Astrocyte of the cerebellum (primary cell): ENCODE data around the gene GNAQ.

Source experiments
- DNase-seq: peaks from one replicate; pipeline ENCODE4 v3.0.0-alpha.2; 2011; ENCODE audit warnings: low read depth
- H3K4me3 ChIP-seq: 2 replicates; pipeline ENCODE4 v1.5.1; 2011; ENCODE audit warnings: mild to moderate bottlenecking, low read depth, low read length, moderate library complexity
- in situ Hi-C: cut with HindIII; loops from 2 replicates; pipeline ENCODE4 v1.10.0; 2017; ENCODE audit warnings: low sequenced_read_pairs
- TF ChIP-seq, protein P1 (sequence below): IDR thresholded peaks from 2 replicates; pipeline ENCODE4 v1.5.1; 2012; ENCODE audit warnings: low read length, low read depth, moderate library complexity, mild to moderate bottlenecking; ENCODE audit errors: missing control alignments

The GNAQ gene

DNA sequence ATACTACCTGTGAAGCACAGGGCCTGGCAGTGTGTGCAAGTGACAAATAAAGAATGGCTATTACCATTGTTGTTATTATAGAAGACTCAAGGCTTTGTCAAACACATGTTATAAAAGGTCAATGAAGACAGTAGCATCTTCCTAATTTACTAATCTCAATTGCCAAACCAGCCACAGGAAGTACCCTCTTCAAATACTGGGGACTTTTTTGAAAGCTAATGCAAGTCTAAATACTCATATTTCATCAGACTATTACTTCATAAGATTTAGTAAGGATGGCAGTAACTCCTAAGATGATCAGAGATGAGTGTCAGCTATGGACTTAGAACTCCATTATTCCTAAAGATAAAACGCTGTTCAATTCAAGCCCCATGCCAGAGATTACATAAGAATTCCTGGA is 43.0 kb downstream of the GNAQ start:
- no peak for DNase-seq
- in situ Hi-C loops = no loop called here
- TF ChIP-seq, protein P1, sequence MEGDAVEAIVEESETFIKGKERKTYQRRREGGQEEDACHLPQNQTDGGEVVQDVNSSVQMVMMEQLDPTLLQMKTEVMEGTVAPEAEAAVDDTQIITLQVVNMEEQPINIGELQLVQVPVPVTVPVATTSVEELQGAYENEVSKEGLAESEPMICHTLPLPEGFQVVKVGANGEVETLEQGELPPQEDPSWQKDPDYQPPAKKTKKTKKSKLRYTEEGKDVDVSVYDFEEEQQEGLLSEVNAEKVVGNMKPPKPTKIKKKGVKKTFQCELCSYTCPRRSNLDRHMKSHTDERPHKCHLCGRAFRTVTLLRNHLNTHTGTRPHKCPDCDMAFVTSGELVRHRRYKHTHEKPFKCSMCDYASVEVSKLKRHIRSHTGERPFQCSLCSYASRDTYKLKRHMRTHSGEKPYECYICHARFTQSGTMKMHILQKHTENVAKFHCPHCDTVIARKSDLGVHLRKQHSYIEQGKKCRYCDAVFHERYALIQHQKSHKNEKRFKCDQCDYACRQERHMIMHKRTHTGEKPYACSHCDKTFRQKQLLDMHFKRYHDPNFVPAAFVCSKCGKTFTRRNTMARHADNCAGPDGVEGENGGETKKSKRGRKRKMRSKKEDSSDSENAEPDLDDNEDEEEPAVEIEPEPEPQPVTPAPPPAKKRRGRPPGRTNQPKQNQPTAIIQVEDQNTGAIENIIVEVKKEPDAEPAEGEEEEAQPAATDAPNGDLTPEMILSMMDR = no peak
- H3K4me3 ChIP-seq = no peak overlapping the region

- TF ChIP-seq, protein P1 = no peak
- no peak for DNase-seq
- no peak overlapping the region for H3K4me3 ChIP-seq
- in situ Hi-C loops = no loop called here
Measured at GRCh38 chr9:77987880-77988525, 43.6 kb downstream of the GNAQ start.

DNA sequence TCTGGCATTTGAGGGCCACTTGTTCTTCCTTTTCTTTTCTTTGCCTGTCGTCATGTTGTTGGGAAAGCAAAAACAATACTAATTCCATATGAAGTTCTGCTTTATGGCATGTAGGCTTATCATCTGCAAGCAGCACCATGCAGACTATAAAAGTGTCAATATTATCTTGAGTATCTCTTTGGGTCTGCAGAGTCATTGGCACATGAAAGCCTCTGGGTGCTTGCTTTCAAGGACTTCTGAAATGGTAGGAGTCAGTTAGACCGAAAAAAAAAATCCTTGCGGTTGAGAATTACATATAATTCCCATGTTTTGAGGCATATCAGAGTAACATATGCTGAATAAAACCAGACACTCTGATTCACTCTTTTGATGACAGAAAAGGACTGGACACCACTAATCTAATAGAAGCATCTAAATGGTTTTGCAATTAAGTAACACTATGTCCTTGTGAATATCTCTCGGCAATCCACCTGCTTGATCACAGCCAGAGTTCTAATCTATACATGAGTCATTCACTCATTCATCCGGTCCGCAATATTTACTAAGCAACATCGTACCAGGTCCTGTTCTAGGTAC is 44.4 kb downstream of the GNAQ start:
- no peak for DNase-seq
- in situ Hi-C loops = no loop called here
- H3K4me3 ChIP-seq = no peak overlapping the region
- TF ChIP-seq, protein P1 = no peak

DNA sequence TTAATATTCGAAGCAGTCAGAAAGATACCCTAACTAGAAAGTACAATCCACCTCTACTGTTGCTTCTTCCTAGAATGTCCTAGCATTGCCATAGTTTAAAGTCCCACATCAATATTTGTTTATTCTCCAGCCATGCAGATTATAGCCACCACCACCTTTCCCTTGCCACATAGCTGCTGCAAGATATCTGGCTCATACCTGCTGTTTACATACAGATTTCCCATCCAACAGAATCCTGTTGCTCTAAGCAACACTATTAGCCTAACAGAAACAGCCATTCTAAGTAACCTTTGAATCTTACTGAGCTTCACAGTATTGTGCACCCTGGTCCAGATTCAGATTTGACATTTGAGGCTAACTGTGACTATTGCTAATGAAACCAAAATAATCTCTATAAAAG is 45.6 kb downstream of the GNAQ start:
- no peak for DNase-seq
- in situ Hi-C loops = no loop called here
- H3K4me3 ChIP-seq = no peak overlapping the region
- TF ChIP-seq, protein P1 = no peak

GRCh38 chr9:77983320-77983662 is 48.3 kb downstream of the GNAQ start:
- H3K4me3 ChIP-seq = no peak overlapping the region
- DNase-seq = no peak
- TF ChIP-seq, protein P1 = no peak
- in situ Hi-C loops = no loop called here

DNA sequence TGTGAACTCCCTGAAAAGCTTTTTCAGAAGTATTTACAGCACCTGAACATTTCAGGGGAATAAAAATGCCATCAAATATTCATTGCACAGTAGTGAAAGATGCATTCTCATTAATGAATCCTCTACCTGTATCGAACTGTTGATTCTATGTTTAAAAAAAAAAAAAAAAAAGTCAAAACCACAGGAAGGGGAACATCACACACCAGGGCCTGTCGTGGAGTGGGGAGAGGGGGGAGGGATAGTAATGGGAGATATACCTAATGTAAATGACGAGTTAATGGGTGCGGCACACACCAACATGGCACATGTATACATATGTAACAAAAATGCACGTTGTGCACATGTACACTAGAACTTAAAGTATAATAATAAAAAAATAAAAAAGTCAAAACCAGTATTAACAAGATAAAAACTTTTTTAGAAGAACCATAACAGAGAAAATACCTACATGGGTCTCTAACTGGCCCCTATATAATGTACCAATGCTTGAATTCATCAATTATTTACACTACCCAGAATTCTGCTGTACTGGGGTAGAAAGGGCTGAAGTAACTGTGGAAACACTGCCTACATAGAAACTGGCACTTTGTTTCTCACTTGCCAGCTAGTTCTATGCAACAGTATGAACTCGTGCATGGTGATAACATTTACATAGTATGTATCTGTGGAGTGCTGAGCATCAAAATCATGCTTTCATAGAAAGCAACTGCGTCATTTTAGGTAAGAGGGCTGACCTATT is 48.9 kb downstream of the GNAQ start:
- no peak overlapping the region for H3K4me3 ChIP-seq
- TF ChIP-seq, protein P1 = no peak
- DNase-seq = no peak
- in situ Hi-C loops = no loop called here
